ENCODE results near the gene C7orf57. TPM values are rescaled to one million over a fixed set of nuclear protein-coding genes. Genes with fewer than 3 reads are reported as not detected.

The C7orf57 gene
- total RNA-seq, 3 donors from 2014 or later (not counting 1 experiment from before 2014, with no cell fraction given), result 0.85 TPM; not detected in 2

- TF ChIP-seq CTCF (IDR thresholded peaks at IDR 0.05), result no peak
- Histone ChIP-seq H3K4me3 (ENCODE audit: low read length) (no peak overlapping the region), H3K9me3 (ENCODE audit: control insufficient read depth, insufficient read depth, low read length) (no peaks in the 10 kb centered on the region), H3K27me3 (ENCODE audit: control insufficient read depth, insufficient read depth, low read length) (no peaks in the 10 kb centered on the region), H3K27ac (ENCODE audit: low read length) (no peak overlapping the region), H3K4me1 (ENCODE audit: control insufficient read depth, insufficient read depth, low read length) (no peaks in the 10 kb centered on the region), H3K36me3 (ENCODE audit: control insufficient read depth, insufficient read depth, low read length) (no peaks in the 10 kb centered on the region)
- H3K36me3 Mint-ChIP-seq, result peaks cover 9% of the 10 kb centered on the region
- WGBS (ENCODE audit: insufficient coverage), result 100% methylated on average over 1 of the region's 2 CpGs
- peaks cover 0 to 3% of the 10 kb centered on the region in 2 donors for H3K27me3 Mint-ChIP-seq (ENCODE audit: low read depth in 2 of 2)
- no peak for ATAC-seq
- intact Hi-C loops (cut with micrococcal nuclease), result no loop called here
- H3K4me3 Mint-ChIP-seq, result no peak overlapping the region
- peaks cover 0 to 3% of the 10 kb centered on the region in 2 donors for H3K9me3 Mint-ChIP-seq
- peaks cover 10 to 17% of the 10 kb centered on the region in 2 donors for H3K4me1 Mint-ChIP-seq
- DNase-seq, result no peak
- no peak overlapping the region for H3K27ac Mint-ChIP-seq
These were observed 18.4 kb downstream of the C7orf57 start for GRCh38 chr7:48053736-48054135.

- DNase-seq (no peak), ATAC-seq (no peak)
- peaks cover 8 to 9% of the 10 kb centered on the region in 2 donors for H3K4me1 Mint-ChIP-seq
- Histone ChIP-seq H3K9me3 (ENCODE audit: control insufficient read depth, insufficient read depth, low read length) (no peaks in the 10 kb centered on the region), H3K4me1 (ENCODE audit: control insufficient read depth, insufficient read depth, low read length) (peaks cover 6% of the 10 kb centered on the region), H3K27ac (ENCODE audit: low read length) (no peak overlapping the region), H3K36me3 (ENCODE audit: control insufficient read depth, insufficient read depth, low read length) (no peaks in the 10 kb centered on the region), H3K27me3 (ENCODE audit: control insufficient read depth, insufficient read depth, low read length) (no peaks in the 10 kb centered on the region), H3K4me3 (ENCODE audit: low read length) (no peak overlapping the region)
- WGBS (ENCODE audit: insufficient coverage), result 87% methylated on average over 2 of the region's 2 CpGs
- no peak overlapping the region for H3K27ac Mint-ChIP-seq
- no peak overlapping the region for H3K4me3 Mint-ChIP-seq
- no peak for TF ChIP-seq CTCF (IDR thresholded peaks at IDR 0.05)
- peaks cover 0 to 3% of the 10 kb centered on the region in 2 donors for H3K9me3 Mint-ChIP-seq
- H3K36me3 Mint-ChIP-seq, result peaks cover 15% of the 10 kb centered on the region
- peaks cover 0 to 3% of the 10 kb centered on the region in 2 donors for H3K27me3 Mint-ChIP-seq (ENCODE audit: low read depth in 2 of 2)
- intact Hi-C loops (cut with micrococcal nuclease), result no loop called here
These were observed 23.6 kb downstream of the C7orf57 start for GRCh38 chr7:48058990-48059389.

GRCh38 chr7:48059706-48060105, 24.4 kb downstream of the C7orf57 start:
- ATAC-seq (no peak), DNase-seq (no peak)
- Mint-ChIP-seq H3K27me3 (ENCODE audit: low read depth in 2 of 2) (peaks cover 0 to 3% of the 10 kb centered on the region in 2 donors), H3K4me3 (no peak overlapping the region), H3K36me3 (peaks cover 15% of the 10 kb centered on the region), H3K9me3 (peaks cover 0 to 3% of the 10 kb centered on the region in 2 donors), H3K27ac (no peak overlapping the region), H3K4me1 (peaks cover 8 to 9% of the 10 kb centered on the region in 2 donors)
- no peak overlapping the region for H3K4me3 ChIP-seq (ENCODE audit: low read length)
- no peaks in the 10 kb centered on the region for H3K27me3 ChIP-seq (ENCODE audit: control insufficient read depth, insufficient read depth, low read length)
- no peak for TF ChIP-seq CTCF (IDR thresholded peaks at IDR 0.05)
- peaks cover 6% of the 10 kb centered on the region for H3K4me1 ChIP-seq (ENCODE audit: control insufficient read depth, insufficient read depth, low read length)
- no peak overlapping the region for H3K27ac ChIP-seq (ENCODE audit: low read length)
- WGBS (ENCODE audit: insufficient coverage), result 100% methylated on average over 5 of the region's 5 CpGs
- H3K9me3 ChIP-seq (ENCODE audit: control insufficient read depth, insufficient read depth, low read length), result no peaks in the 10 kb centered on the region
- H3K36me3 ChIP-seq (ENCODE audit: control insufficient read depth, insufficient read depth, low read length), result no peaks in the 10 kb centered on the region
- intact Hi-C loops (cut with micrococcal nuclease), result no loop called here

GRCh38 chr7:48063985-48064384, 28.6 kb downstream of the C7orf57 start:
- no peak for ATAC-seq
- intact Hi-C loops (cut with micrococcal nuclease), result no loop called here
- H3K4me1 ChIP-seq (ENCODE audit: control insufficient read depth, insufficient read depth, low read length), result peaks cover 4% of the 10 kb centered on the region
- no peak overlapping the region for H3K27ac Mint-ChIP-seq
- H3K4me1 Mint-ChIP-seq, result peaks cover 4% of the 10 kb centered on the region in 2 donors
- TF ChIP-seq CTCF (IDR thresholded peaks at IDR 0.05), result no peak
- no peaks in the 10 kb centered on the region for H3K9me3 ChIP-seq (ENCODE audit: control insufficient read depth, insufficient read depth, low read length)
- H3K27ac ChIP-seq (ENCODE audit: low read length), result no peak overlapping the region
- H3K27me3 ChIP-seq (ENCODE audit: control insufficient read depth, insufficient read depth, low read length), result no peaks in the 10 kb centered on the region
- H3K36me3 Mint-ChIP-seq, result peaks cover 6% of the 10 kb centered on the region
- no peaks in the 10 kb centered on the region for H3K36me3 ChIP-seq (ENCODE audit: control insufficient read depth, insufficient read depth, low read length)
- H3K4me3 Mint-ChIP-seq, result no peak overlapping the region
- no peak for DNase-seq
- WGBS (ENCODE audit: insufficient coverage), result 75% methylated on average over 1 of the region's 1 CpG
- H3K9me3 Mint-ChIP-seq, result no peaks in the 10 kb centered on the region
- peaks cover 0 to 2% of the 10 kb centered on the region in 2 donors for H3K27me3 Mint-ChIP-seq (ENCODE audit: low read depth in 2 of 2)
- no peak overlapping the region for H3K4me3 ChIP-seq (ENCODE audit: low read length)
